DOHH2 (cell line): ENCODE results near the gene SERPINA9.

Source experiments
- H3F3A ChIP-seq: fragments of 200-600 bp; sonication (generic), shearing (Covaris generic); 2 replicates; pipeline ENCODE4 v1.6.0; 2016; ENCODE audit warnings: antibody characterized with exemption, mild to moderate bottlenecking; ENCODE audit not compliant: control insufficient read depth, insufficient read depth
- H3K27ac ChIP-seq: fragments of 200-600 bp; sonication (generic); 2 replicates; pipeline ENCODE4 v1.5.1; 2014; ENCODE audit warnings: low read depth, mild to moderate bottlenecking, low read length, moderate library complexity
- H3K27me3 ChIP-seq: fragments of 200-600 bp; sonication (generic); 2 replicates; pipeline ENCODE4 v1.6.1; 2014; ENCODE audit warnings: mild to moderate bottlenecking, low read length, mixed read lengths; ENCODE audit not compliant: control insufficient read depth
- H3K36me3 ChIP-seq: fragments of 200-600 bp; sonication (generic); 2 replicates; pipeline ENCODE4 v1.6.1; 2014; ENCODE audit warnings: mild to moderate bottlenecking, low read length, moderate library complexity, mixed read lengths; ENCODE audit not compliant: control insufficient read depth
- H3K4me1 ChIP-seq: fragments of 200-600 bp; sonication (generic); 2 replicates; pipeline ENCODE4 v1.6.1; 2014; ENCODE audit warnings: mild to moderate bottlenecking, low read length, mixed read lengths; ENCODE audit not compliant: control insufficient read depth
- H3K4me2 ChIP-seq: fragments of 200-600 bp; sonication (generic); 2 replicates; pipeline ENCODE4 v1.6.0; 2014; ENCODE audit warnings: mild to moderate bottlenecking, low read length, moderate library complexity
- H3K4me3 ChIP-seq: fragments of 200-600 bp; sonication (generic); 2 replicates; pipeline ENCODE4 v1.5.1; 2014; ENCODE audit warnings: mild to moderate bottlenecking, low read length, mixed read lengths
- H3K79me2 ChIP-seq: fragments of 200-600 bp; sonication (generic); 2 replicates; pipeline ENCODE4 v1.6.1; 2014; ENCODE audit warnings: mild to moderate bottlenecking, low read length, mixed read lengths; ENCODE audit not compliant: control insufficient read depth
- H3K9me2 ChIP-seq: fragments of 200-600 bp; sonication (generic); replicated peaks from 2 replicates; pipeline ENCODE4 v1.6.1; 2014; ENCODE audit warnings: mild to moderate bottlenecking, low read length, mixed read lengths; ENCODE audit not compliant: control insufficient read depth
- H3K9me3 ChIP-seq: fragments of 200-600 bp; sonication (generic); 2 replicates; pipeline ENCODE4 v1.6.1; 2014; ENCODE audit warnings: antibody characterized with exemption, low read length, mixed read lengths; ENCODE audit not compliant: control insufficient read depth, insufficient read depth
- H4K20me1 ChIP-seq: fragments of 200-600 bp; sonication (generic); 2 replicates; pipeline ENCODE4 v1.6.0; 2014; ENCODE audit warnings: low read depth, mild to moderate bottlenecking, antibody characterized with exemption, low read length, moderate library complexity; ENCODE audit not compliant: control insufficient read depth, insufficient read depth
- EZH2phosphoT487 ChIP-seq: fragments of 200-600 bp; sonication (generic); IDR thresholded peaks from 2 replicates; pipeline ENCODE4 v1.6.1; 2017; ENCODE audit warnings: borderline replicate concordance, mild to moderate bottlenecking, antibody characterized with exemption, low read length, moderate library complexity, mixed read lengths
- TF ChIP-seq, protein P1 (sequence below): fragments of 200-600 bp; sonication (generic); IDR thresholded peaks from one replicate; pipeline ENCODE4 v1.5.1; 2014; ENCODE audit warnings: antibody characterized with exemption, mild to moderate bottlenecking, low read depth, low read length; ENCODE audit not compliant: poor library complexity, severe bottlenecking

Gene SERPINA9

DNA sequence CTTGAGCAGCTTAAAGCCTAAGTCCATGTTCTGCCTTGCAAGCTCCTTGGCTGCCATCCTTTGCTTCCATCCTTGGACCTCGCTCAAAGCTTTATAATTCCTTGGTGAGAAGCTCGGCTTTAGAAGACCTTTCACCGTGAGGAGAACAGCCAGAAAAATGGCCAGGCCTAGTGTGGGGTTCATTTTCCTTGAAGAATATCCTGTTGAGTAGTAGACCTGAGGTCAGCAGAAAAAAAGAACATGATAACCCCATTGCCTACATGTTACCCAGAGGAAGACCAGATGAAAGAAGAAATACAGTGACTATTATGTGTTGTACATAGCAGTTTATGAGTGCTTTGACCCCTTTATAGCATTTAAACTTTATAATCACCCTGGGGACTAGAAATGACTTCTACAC is 22.2 kb upstream of the SERPINA9 start:
- H3K4me2 ChIP-seq: no peak overlapping the region
- H3K27ac ChIP-seq: no peak overlapping the region
- H3K9me2 ChIP-seq: no peaks in the 10 kb centered on the region
- no peak overlapping the region for H3K4me3 ChIP-seq
- H3K36me3 ChIP-seq: no peaks in the 10 kb centered on the region
- no peaks in the 10 kb centered on the region for H3K9me3 ChIP-seq
- no peak for TF ChIP-seq EZH2phosphoT487
- TF ChIP-seq, protein P1, sequence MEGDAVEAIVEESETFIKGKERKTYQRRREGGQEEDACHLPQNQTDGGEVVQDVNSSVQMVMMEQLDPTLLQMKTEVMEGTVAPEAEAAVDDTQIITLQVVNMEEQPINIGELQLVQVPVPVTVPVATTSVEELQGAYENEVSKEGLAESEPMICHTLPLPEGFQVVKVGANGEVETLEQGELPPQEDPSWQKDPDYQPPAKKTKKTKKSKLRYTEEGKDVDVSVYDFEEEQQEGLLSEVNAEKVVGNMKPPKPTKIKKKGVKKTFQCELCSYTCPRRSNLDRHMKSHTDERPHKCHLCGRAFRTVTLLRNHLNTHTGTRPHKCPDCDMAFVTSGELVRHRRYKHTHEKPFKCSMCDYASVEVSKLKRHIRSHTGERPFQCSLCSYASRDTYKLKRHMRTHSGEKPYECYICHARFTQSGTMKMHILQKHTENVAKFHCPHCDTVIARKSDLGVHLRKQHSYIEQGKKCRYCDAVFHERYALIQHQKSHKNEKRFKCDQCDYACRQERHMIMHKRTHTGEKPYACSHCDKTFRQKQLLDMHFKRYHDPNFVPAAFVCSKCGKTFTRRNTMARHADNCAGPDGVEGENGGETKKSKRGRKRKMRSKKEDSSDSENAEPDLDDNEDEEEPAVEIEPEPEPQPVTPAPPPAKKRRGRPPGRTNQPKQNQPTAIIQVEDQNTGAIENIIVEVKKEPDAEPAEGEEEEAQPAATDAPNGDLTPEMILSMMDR: no peak
- H3F3A ChIP-seq: no peaks in the 10 kb centered on the region
- peaks cover 7% of the 10 kb centered on the region for H3K27me3 ChIP-seq
- no peaks in the 10 kb centered on the region for H4K20me1 ChIP-seq
- peaks cover 12% of the 10 kb centered on the region for H3K4me1 ChIP-seq
- H3K79me2 ChIP-seq: no peaks in the 10 kb centered on the region

DNA sequence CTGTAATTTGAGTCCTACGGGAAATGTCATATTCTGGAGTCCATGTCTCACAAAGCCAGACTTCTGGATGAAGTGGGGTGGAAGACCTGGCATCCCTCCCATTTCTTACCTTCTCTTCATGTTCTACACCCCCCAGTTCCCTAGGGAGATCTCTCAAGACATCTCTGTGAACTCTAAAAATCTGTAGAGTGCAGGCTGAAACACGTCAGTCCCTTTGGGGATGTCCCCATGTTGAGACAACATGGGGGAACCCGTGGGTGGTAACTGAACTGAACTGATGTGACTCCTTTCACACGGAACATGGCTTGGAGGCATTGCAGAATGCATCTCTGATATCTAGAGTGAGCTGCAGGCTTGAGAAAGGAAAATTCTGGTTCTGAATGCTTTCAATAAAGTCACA is 18.1 kb upstream of the SERPINA9 start:
- Histone ChIP-seq H4K20me1 (no peaks in the 10 kb centered on the region), H3K27me3 (peaks cover 7% of the 10 kb centered on the region), H3K27ac (no peak overlapping the region), H3K4me2 (no peak overlapping the region), H3F3A (no peaks in the 10 kb centered on the region), H3K9me2 (no peaks in the 10 kb centered on the region), H3K36me3 (no peaks in the 10 kb centered on the region), H3K4me3 (no peak overlapping the region), H3K9me3 (no peaks in the 10 kb centered on the region), H3K4me1 (peaks cover 41% of the 10 kb centered on the region), H3K79me2 (no peaks in the 10 kb centered on the region)
- no peak for TF ChIP-seq EZH2phosphoT487
- TF ChIP-seq, protein P1: no peak

DNA sequence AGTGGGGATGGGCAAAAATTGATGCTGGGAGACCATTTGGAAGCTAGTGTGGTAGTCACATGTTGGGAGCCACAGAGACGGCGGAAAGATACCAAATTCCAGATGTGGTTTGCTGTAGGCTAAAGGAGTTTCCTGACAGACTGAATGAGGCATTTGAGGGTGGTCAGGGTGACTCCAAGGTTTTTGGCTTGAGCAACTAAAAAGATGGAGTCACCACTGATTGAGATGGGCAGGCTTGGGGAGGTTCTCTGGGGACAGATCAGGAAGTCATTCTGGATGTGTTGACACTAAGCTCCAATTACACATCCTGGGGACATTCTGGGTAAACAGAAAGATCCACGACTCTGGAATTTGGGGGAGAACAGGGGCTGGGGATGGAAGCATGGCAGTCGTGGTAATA is 15.5 kb upstream of the SERPINA9 start:
- Histone ChIP-seq H3K4me1 (peaks cover 46% of the 10 kb centered on the region), H3K9me2 (no peaks in the 10 kb centered on the region), H3K9me3 (no peaks in the 10 kb centered on the region), H3F3A (no peaks in the 10 kb centered on the region), H3K4me3 (no peak overlapping the region), H3K79me2 (no peaks in the 10 kb centered on the region), H3K4me2 (no peak overlapping the region), H3K27me3 (peaks cover 4% of the 10 kb centered on the region), H3K36me3 (no peaks in the 10 kb centered on the region), H4K20me1 (no peaks in the 10 kb centered on the region), H3K27ac (no peak overlapping the region)
- no peak for TF ChIP-seq EZH2phosphoT487
- TF ChIP-seq, protein P1: no peak

DNA sequence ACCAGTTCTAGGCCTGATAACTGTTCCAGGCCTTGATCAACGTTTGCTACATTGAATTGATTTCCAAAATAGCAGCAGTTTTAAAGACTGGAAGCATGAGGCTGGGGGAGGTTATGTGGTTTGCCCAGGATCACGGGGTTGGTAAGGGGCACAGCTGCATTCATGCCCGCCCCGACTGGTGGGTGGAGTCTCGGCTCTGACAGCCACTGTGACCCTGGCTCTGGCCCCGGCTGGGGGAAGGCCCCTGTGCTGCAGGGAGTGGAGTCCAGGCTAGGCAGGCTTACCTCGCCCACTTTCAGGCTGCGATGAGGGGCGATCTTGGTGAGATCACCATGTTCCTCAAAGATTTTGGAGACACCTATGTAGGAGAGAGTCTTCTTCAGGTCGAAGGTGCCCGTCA is 13.3 kb upstream of the SERPINA9 start:
- no peaks in the 10 kb centered on the region for H3K36me3 ChIP-seq
- no peak for TF ChIP-seq EZH2phosphoT487
- TF ChIP-seq, protein P1: no peak

More for the DNA sequence above, 13.3 kb upstream of the SERPINA9 start:
- no peaks in the 10 kb centered on the region for H3K9me3 ChIP-seq
- H3K4me1 ChIP-seq: peaks cover 68% of the 10 kb centered on the region
- peaks cover 10% of the 10 kb centered on the region for H3F3A ChIP-seq
- peak overlapping the region; percentile 21 for H3K4me2 ChIP-seq
- H4K20me1 ChIP-seq: no peaks in the 10 kb centered on the region
- H3K4me3 ChIP-seq: no peak overlapping the region
- no peaks in the 10 kb centered on the region for H3K9me2 ChIP-seq
- no peak overlapping the region for H3K27ac ChIP-seq
- H3K79me2 ChIP-seq: no peaks in the 10 kb centered on the region
- H3K27me3 ChIP-seq: no peaks in the 10 kb centered on the region; the same call in none of the 2 replicates
